GM12878 (cell line): Measurements from ENCODE around the gene NOC4L. TPM values are rescaled to one million over a fixed set of nuclear protein-coding genes. Genes with fewer than 3 reads are reported as not detected.

ENCODE experiments used
- CREM ChIP-seq: IDR thresholded peaks from 2 replicates; pipeline ENCODE4 v1.6.1; 2014; ENCODE audit warnings: antibody characterized with exemption, low read depth
- EP300 ChIP-seq, 2 experiments: fragments of 150-350 bp in 1 of 2; IDR thresholded peaks; 2 replicates each; pipeline ENCODE4 v1.6.1; 2011 to 2012; ENCODE audit warnings: low read depth in 2 of 2, low read length in 2 of 2, borderline replicate concordance in 1 of 2, improper control_type of control experiment in 1 of 2, inconsistent platforms in 1 of 2; ENCODE audit not compliant: control insufficient read depth in 1 of 2
- HDGF ChIP-seq: fragments of 450-650 bp; IDR thresholded peaks from 2 replicates; pipeline ENCODE4 v1.6.1; 2016; ENCODE audit warnings: antibody characterized with exemption
- RELA ChIP-seq: fragments of 450-650 bp; IDR thresholded peaks from 2 replicates; pipeline ENCODE4 v1.8.0; 2014; ENCODE audit warnings: borderline replicate concordance; ENCODE audit not compliant: partially characterized antibody
- SMAD5 ChIP-seq: IDR thresholded peaks from 2 replicates; pipeline ENCODE4 v1.6.1; 2016; ENCODE audit warnings: antibody characterized with exemption, low read depth
- SP1 ChIP-seq: IDR thresholded peaks from one replicate; pipeline ENCODE4 v1.6.1; 2011; ENCODE audit warnings: low read depth, low read length
- SPI1 ChIP-seq: IDR thresholded peaks from 2 replicates; pipeline ENCODE4 v1.6.1; 2011; ENCODE audit warnings: low read depth, mild to moderate bottlenecking, low read length, moderate library complexity, borderline replicate concordance; ENCODE audit not compliant: insufficient read depth
- USF2 ChIP-seq: IDR thresholded peaks from 2 replicates; pipeline ENCODE4 v1.6.1; 2011; ENCODE audit warnings: low read depth, low read length, improper control_type of control experiment, borderline replicate concordance
- ZBTB4 ChIP-seq: fragments of 450-650 bp; formaldehyde crosslinking; IDR thresholded peaks from 2 replicates; pipeline ENCODE4 v1.4.0; 2022; ENCODE audit warnings: mild to moderate bottlenecking, moderate library complexity
- polyA plus RNA-seq, 11 experiments: library from polyadenylated mRNA; depleted of rRNA in 4 of 11; unstranded in 6 of 11; stranded (reverse) in 5 of 11; fragments of >200 nt; fragmentation: Nextera tagmentation in 4 of 11; fragmentation: Illumina TruSeq in 1 of 11; extraction: Ambion mirVana in 4 of 11; extraction: Trizol in 1 of 11; gene quantifications; 1 replicate in 1 of 11; 2 replicates in 10 of 11; pipeline versions ENCODE4 v1.2.1 to v1.2.3, GENCODE V29; 2011 to 2016; ENCODE audit warnings: inconsistent platforms in 2 of 11, missing spikeins in 2 of 11, low read depth in 1 of 11
- total RNA-seq, 4 experiments: library from RNA; depleted of rRNA in 3 of 4; stranded (reverse); fragments of >200 nt in 3 of 4; fragmentation: Illumina TruSeq in 1 of 4; extraction: Trizol in 1 of 4; gene quantifications; 2 replicates each; pipeline versions ENCODE4 v1.2.1 to v1.2.3, GENCODE V29; 2013 to 2021

NOC4L gene
- total and polyA plus RNA-seq, 10 of the 15 experiments (the other 5 are each of a cell fraction or from before 2014, with no cell fraction given), result 0.72 to 68.2 (median 15.2) TPM

- TF ChIP-seq HDGF, result no peak
- TF ChIP-seq SP1, result no peak
- TF ChIP-seq CREM, result no peak
- no peak for TF ChIP-seq USF2
- TF ChIP-seq ZBTB4, result no peak
- TF ChIP-seq EP300 (IDR thresholded peaks at IDR 0.05; ENCODE audit: borderline replicate concordance in 1 of 2, control insufficient read depth in 1 of 2, low read depth in 2 of 2, low read length in 2 of 2), result no peak
- TF ChIP-seq SPI1, result no peak
- no peak for TF ChIP-seq RELA
- no peak for TF ChIP-seq SMAD5
Observed at GRCh38 chr12:132167611-132168310, 23.5 kb downstream of the NOC4L start (continued).
